ENCODE measurements around the gene SMG6.

Gene SMG6

DNA sequence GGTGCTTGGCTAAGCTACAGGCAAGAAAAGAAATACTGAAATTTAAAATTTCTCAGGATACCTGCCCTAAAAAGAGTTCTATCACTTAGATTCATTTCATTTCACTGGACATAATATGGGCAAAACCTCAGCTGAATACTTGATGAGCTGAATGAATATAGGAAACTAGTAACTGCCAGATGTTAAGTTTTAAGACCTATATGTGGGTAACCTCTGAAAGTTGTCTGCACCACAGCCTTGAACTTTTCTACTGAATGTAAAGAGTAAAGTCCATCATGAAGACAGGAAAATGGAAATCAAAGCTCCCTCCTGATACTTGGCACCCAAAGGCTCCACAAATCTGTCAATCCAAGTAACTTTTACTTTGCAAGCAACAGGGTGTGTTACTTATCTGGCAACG is 197.9 kb downstream of the SMG6 start:
- DNase-seq (ENCODE audit: low read depth, low spot score) = no peak

- no peak for DNase-seq (ENCODE audit: low read depth, low spot score)
These were observed 200.4 kb downstream of the SMG6 start for GRCh38 chr17:2102931-2103809.

- no peak for DNase-seq (ENCODE audit: low read depth, low spot score)
These were observed 201.9 kb downstream of the SMG6 start for GRCh38 chr17:2101448-2102257.

GRCh38 chr17:2095536-2095910 is 208.1 kb downstream of the SMG6 start:
- no peak for DNase-seq (ENCODE audit: low read depth, low spot score)

DNA sequence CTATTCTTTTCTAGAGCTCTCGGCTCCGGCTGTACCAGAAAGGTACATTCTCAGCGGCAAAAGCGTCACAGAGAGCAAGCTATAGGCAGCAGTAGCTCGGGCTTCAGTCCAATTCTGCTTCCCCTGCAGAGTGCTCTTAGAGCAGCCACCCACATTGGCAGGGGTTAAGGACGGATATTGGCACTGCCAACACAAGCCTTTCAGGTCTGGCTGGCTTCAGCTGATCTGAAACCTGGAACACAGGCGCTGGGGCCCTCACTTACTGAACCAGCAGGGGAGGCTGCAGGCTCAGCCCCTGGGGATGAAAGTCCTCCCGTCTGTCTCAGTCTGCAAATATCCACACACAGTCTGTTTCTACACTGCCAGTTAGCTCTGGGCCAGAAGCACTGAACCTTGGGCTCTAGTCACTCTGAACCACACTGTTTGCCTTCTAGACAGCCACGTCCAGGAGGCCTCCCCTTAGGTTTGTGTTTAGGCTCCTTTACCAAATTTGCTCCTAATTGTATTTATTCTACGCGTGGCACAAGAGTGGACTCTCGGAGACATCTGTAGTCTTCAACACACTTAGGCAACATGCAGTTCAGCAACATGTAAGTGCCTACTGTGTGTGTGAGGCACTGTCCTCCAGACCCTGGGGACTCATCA is 208.6 kb downstream of the SMG6 start:
- no peak for DNase-seq (ENCODE audit: low read depth, low spot score)

DNA sequence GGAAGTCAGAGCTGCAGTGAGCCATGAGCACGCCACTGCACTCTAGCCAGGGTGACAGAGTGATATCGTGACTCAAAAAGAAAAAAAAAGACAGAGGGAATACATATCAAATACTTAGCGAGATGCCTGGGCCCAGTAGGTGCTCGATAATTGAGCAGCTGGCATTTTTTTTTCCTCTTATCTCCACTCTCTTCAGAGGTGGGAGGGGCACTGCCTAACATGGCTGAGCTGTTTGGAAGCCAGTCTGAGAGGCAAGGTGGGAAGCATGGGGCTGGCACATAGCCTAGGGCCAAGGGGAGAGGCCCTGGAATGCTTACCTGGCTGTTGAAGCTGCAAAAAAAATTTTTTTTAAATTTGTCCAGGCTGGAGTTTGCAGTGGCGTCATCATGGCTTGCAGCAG is 210.2 kb downstream of the SMG6 start:
- DNase-seq (ENCODE audit: low read depth, low spot score) = no peak

DNA sequence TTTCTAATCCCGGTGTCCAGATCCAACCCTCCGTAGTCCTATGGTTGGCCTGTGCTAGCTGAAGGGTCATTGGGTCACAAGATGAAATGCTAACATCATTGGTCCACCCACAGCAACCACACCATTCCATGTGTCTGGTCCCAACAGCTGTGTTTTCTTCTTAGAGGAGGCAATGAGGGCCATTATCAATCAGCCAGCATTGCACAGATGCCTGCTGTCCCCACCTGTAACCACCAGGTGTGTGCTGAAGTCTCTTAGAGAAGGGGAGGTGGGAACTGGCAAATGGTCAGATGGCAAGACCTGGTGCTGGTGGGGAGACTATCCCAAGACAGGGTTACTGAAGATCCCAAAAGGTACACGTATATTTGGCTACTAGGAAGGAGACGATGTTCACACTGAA is 211.3 kb downstream of the SMG6 start:
- DNase-seq (ENCODE audit: low read depth, low spot score) = no peak

DNA sequence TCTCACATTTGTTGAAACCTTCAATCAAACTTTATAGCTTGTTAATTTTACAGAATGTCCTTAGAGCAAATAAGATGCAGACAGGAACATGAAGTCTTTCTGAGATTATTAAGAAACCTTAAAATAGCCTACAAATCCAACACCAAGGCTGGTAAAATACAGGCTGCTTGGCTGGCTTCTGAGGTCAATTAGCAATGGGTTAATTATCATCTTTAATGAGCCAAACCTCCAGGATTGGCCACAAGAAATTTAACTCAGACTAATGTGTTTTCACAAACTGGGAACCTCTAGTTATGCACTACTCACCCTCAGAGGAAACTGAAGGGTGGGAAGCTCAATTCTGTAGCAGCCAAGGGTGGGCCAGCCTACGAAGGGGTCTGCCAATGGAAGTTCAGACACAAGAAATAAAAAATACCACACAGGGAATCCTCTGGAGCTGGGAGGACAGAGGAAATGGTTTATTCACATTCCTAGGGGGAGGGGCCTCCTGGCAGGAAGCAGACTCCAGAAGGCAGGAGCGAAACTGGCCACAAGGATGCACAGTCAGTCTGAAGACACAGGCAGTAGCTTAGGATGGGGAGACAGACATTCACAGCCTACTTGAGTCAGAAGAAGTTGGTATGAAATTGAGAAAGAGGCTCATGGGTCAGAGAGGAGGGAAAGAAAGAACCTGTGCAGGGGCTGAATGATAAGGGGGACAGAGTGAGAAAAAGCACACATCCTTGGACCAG is 212.6 kb downstream of the SMG6 start:
- no peak for DNase-seq (ENCODE audit: low read depth, low spot score)

GRCh38 chr17:2090210-2090641 is 213.4 kb downstream of the SMG6 start:
- no peak for DNase-seq (ENCODE audit: low read depth, low spot score)

GRCh38 chr17:2089021-2089422 is 214.6 kb downstream of the SMG6 start:
- DNase-seq (ENCODE audit: low read depth, low spot score) = no peak

GRCh38 chr17:2087597-2088211 is 215.9 kb downstream of the SMG6 start:
- peak; percentile 30 for DNase-seq (ENCODE audit: low read depth, low spot score)

- DNase-seq (ENCODE audit: low read depth, low spot score) = no peak
These were observed 217.3 kb downstream of the SMG6 start for GRCh38 chr17:2086306-2086705.

- DNase-seq (ENCODE audit: low read depth, low spot score) = no peak
These were observed 218.0 kb downstream of the SMG6 start for GRCh38 chr17:2085648-2085949.

DNA sequence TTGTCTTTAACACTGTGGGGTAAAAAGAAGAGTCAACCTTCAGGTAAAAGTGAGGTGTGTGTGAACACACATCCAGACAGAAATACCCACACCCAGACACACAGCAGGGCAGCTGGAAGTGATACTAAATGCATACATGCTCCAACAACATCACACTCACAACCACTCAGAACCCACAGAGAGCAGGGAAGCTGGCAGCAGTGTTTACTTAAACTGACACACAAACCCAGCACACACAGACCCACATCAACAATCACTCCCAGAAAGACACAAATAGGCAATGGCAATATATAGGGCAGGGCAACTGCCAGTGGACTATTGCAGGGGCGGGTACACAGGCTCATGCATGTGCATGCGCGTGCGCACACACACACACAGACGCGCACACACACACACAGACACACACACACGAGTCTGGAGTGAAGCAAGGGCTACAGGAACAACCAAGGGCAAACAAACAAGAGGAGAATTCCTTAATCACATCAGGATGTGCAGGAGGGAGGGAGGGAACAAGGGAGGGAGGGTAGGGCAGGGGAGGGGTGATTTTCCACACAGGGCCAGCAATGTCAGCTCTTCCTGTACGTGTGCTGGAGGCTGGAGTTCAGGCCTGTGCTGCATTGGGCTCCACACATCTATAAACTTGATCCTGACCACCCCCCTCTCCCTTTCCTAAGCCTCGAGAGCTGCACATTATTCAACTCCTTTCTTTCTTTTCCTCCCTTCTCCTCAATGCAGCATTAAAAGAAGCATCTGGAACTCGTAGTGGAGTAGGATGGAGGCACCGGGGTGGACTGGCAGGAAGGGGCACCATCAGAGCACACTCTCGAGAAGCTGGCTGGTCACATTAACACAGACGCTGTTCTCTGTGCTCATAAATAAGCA is 218.6 kb downstream of the SMG6 start:
- no peak for DNase-seq (ENCODE audit: low read depth, low spot score)

- DNase-seq (ENCODE audit: low read depth, low spot score) = no peak
These were observed 219.4 kb downstream of the SMG6 start for GRCh38 chr17:2084036-2084765.

DNA sequence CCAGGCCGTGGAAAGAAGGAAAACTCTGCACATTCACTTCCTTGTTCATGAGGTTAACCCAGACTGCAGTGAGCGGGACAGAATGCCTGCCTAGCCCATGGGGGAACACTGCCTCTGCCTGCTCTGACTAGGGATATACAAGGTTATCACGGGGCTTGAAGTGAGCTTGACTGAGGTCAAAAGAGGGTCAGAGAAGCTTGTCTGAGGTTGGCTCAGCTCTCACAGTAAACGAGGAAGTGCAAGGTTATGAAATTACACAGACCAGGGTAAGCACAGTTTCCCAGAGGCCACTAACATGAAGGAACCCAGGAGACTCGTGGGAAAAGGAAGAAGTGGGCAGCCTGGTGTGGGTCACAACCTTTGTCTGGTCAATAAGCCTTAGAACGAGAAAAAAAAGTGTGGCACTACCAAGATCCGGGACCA is 220.0 kb downstream of the SMG6 start:
- DNase-seq (ENCODE audit: low read depth, low spot score) = no peak

DNA sequence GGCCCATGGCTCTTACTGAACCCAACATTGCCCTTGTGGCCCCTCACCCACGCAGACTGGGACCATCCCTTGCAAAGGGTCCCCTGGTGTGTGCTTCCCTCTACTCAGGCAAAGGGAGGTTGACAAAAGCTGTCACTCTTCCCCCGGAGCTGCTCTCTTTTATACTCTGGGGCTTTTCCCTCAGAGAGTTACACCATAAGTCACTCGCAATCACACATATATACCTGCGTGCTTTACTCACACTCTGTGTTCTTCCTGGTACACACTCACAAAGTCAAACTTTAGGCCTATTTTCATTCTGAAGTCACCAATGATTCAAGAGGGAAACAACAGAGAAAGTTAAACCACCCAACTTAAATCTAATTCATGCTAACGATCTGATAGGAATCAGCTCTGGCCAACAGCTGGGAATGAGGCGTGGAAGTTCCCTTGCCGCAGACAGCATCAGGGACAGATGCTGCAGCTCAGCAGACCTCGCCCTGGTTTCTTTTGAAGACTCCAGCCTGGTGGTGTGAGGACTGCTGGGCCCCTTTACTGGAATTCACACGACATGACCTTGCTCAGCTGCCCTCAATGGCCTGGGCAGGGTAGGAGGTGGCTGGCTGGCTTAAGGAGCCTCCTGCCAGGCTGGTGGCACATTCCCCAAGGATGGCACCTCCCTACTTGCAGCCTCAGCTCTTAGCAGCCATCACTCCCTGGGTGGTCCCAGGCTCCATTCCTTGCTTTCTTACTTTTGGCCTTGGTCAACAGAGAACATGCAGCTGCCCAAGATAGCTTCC is 221.4 kb downstream of the SMG6 start:
- no peak for DNase-seq (ENCODE audit: low read depth, low spot score)

- no peak for DNase-seq (ENCODE audit: low read depth, low spot score)
These were observed 222.0 kb downstream of the SMG6 start for GRCh38 chr17:2081564-2081963.

DNA sequence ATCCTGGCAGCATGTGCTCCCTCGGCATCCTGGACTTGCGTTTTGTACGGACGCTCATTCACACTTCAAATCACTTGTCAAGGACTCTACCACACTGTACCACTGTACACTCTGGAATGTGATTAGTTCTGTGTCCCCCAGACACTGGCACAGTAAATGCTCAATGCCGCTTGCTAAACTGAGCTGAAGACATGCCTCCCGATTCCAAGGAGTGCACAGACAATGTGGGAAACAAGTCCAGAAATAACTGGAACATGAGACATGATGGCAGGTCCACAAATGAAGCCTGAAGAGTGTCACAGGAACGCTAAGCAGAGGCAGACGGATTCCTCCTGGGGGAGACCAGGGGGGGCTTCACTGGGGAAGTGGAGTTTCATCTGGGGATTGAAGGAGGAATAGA is 226.5 kb downstream of the SMG6 start:
- no peak for DNase-seq (ENCODE audit: low read depth, low spot score)

Measured in activated naive CD8-positive, alpha-beta T cell treated with anti-CD3 and anti-CD28 coated beads, Interleukin-2, amount 50 U/mL, for 16 hours (primary cell).